Stimulated activated CD4-positive, alpha-beta T cell treated with anti-CD3 and anti-CD28 coated beads, TNF-alpha, amount 100 ng/mL, for 24 hours (primary cell): ENCODE results near the gene NARF.

Experiments
- DNase-seq, 3 experiments: peaks; one replicate each; pipeline ENCODE4 v3.0.0-alpha.2; 2020; ENCODE audit warnings: low read depth in 3 of 3

Gene NARF

GRCh38 chr17:82433560-82434215, 24.9 kb upstream of the NARF start:
- no peak for DNase-seq

GRCh38 chr17:82434216-82434565, 24.4 kb upstream of the NARF start:
- DNase-seq, result no peak

- DNase-seq, result no peak
Observed at GRCh38 chr17:82435103-82435502, 23.4 kb upstream of the NARF start.

GRCh38 chr17:82435601-82436583, 22.6 kb upstream of the NARF start:
- no peak for DNase-seq

GRCh38 chr17:82436601-82437324, 21.8 kb upstream of the NARF start:
- DNase-seq, result no peak

GRCh38 chr17:82437325-82437668, 21.2 kb upstream of the NARF start:
- DNase-seq, result no peak

- no peak for DNase-seq
Observed at GRCh38 chr17:82438401-82439193, 19.9 kb upstream of the NARF start.

GRCh38 chr17:82439194-82439828, 19.2 kb upstream of the NARF start:
- no peak for DNase-seq

GRCh38 chr17:82439829-82440365, 18.6 kb upstream of the NARF start:
- no peak for DNase-seq

GRCh38 chr17:82440469-82440981, 18.0 kb upstream of the NARF start:
- no peak for DNase-seq

- no peak for DNase-seq
Observed at GRCh38 chr17:82440991-82441627, 17.4 kb upstream of the NARF start.

- DNase-seq, result no peak
Observed at GRCh38 chr17:82441691-82442487, 16.7 kb upstream of the NARF start.

- no peak for DNase-seq
Observed at GRCh38 chr17:82442643-82443464, 15.7 kb upstream of the NARF start.

GRCh38 chr17:82443465-82444283, 14.9 kb upstream of the NARF start:
- no peak for DNase-seq

GRCh38 chr17:82444284-82444893, 14.2 kb upstream of the NARF start:
- no peak for DNase-seq

- DNase-seq, result no peak
Observed at GRCh38 chr17:82444941-82445521, 13.5 kb upstream of the NARF start.

- DNase-seq, result no peak
Observed at GRCh38 chr17:82445542-82445941, 13.0 kb upstream of the NARF start.
